Measurements from ENCODE around the gene BABAM2.

BABAM2 gene

DNA sequence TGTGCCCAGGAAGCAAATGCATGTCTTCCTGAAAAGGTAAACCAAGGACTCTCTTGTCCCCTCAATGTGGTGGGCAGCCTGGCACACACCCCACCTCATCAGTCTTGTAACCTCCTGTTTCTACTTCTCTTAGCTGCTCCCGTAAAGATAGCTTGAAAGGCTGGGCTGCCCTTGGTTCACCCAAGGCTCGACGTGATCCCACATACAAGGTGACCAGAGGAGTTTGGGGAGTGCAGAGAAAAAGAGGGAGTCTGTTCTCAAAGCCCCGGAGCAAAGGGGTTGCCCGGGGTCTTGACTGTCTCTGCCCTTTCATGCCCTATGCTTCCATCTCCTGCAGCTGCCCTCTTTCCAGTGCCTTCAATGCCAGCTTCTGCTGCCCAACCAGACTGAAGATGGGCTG lies 483.8 kb downstream of the BABAM2 start:
- DNase-seq (ENCODE audit: low read depth in 2 of 2), result no peak
- no peak overlapping the region for H3K4me3 ChIP-seq (replicated peaks in 1 of 2; ENCODE audit: low read depth in 2 of 2, low read length in 2 of 2)
- TF ChIP-seq, protein P1, sequence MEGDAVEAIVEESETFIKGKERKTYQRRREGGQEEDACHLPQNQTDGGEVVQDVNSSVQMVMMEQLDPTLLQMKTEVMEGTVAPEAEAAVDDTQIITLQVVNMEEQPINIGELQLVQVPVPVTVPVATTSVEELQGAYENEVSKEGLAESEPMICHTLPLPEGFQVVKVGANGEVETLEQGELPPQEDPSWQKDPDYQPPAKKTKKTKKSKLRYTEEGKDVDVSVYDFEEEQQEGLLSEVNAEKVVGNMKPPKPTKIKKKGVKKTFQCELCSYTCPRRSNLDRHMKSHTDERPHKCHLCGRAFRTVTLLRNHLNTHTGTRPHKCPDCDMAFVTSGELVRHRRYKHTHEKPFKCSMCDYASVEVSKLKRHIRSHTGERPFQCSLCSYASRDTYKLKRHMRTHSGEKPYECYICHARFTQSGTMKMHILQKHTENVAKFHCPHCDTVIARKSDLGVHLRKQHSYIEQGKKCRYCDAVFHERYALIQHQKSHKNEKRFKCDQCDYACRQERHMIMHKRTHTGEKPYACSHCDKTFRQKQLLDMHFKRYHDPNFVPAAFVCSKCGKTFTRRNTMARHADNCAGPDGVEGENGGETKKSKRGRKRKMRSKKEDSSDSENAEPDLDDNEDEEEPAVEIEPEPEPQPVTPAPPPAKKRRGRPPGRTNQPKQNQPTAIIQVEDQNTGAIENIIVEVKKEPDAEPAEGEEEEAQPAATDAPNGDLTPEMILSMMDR (IDR thresholded peaks at IDR 0.05; ENCODE audit: low read depth, low read length), result no peak

DNA sequence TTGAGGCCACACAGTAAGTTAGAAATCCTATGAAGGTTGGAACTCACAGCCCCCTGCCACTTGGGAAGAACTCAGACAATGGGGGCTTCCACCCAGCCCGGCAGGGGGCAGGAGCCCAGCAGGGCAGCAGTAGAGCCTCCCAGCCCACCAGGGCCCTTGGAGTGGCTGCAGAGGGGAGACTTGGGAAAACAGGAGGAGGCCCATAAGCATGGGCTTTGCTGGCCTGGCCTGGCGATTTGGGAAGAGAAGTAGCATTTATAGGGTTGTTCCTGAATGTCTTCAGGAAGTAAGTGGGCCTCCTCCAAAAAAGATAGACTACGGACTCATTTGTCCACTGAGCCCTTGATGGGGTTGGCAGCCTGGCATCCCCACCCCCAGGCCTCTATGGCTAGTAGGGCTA lies 484.7 kb downstream of the BABAM2 start:
- no peak for DNase-seq (ENCODE audit: low read depth in 2 of 2)
- no peak overlapping the region for H3K4me3 ChIP-seq (replicated peaks in 1 of 2; ENCODE audit: low read depth in 2 of 2, low read length in 2 of 2)
- TF ChIP-seq, protein P1 (IDR thresholded peaks at IDR 0.05; ENCODE audit: low read depth, low read length), result no peak

DNA sequence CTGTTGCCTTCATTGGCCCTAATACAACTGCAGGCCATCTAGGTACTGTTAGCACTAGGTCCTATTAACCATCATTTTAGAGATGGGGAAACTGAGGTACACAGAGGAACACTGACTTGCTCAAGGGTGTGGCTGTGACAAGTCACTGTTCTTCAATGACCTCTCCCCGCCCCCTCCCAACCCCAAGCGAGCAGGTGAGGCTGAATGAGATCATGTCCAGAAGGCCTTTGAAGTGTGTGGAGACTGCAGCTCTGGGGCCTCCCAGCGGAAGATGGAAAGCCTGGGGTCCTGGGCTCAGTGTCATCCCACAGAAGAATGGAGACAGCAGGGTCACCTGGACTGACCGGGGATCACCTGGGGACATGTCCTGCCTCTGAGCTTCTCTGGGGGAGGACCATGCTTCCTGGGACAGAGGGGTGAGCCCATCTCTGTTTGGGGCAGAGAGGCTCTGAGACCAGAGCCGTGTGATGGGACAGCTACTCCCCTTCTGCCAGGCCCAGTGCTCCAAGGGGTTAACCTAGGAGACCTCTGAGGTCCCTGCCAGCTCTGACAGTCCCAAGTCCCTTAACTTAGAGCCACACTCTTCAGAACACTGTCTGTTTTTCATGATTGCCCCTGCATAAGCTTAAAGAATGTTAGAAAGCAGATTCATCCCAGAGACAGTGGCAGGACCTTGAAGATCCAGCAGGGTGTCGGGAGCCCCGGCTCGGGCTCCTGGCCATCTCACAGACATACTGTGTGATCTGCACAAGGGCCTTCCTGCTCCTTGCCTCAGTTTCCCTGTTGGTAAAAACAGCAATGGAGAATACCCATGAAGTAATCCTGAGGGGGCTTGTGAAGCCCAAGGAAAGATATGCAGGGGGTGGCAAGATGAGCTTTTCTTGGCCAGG lies 485.5 kb downstream of the BABAM2 start:
- no peak overlapping the region for H3K4me3 ChIP-seq (replicated peaks in 1 of 2; ENCODE audit: low read depth in 2 of 2, low read length in 2 of 2)
- no peak for DNase-seq (ENCODE audit: low read depth in 2 of 2)
- TF ChIP-seq, protein P1 (IDR thresholded peaks at IDR 0.05; ENCODE audit: low read depth, low read length), result no peak

DNA sequence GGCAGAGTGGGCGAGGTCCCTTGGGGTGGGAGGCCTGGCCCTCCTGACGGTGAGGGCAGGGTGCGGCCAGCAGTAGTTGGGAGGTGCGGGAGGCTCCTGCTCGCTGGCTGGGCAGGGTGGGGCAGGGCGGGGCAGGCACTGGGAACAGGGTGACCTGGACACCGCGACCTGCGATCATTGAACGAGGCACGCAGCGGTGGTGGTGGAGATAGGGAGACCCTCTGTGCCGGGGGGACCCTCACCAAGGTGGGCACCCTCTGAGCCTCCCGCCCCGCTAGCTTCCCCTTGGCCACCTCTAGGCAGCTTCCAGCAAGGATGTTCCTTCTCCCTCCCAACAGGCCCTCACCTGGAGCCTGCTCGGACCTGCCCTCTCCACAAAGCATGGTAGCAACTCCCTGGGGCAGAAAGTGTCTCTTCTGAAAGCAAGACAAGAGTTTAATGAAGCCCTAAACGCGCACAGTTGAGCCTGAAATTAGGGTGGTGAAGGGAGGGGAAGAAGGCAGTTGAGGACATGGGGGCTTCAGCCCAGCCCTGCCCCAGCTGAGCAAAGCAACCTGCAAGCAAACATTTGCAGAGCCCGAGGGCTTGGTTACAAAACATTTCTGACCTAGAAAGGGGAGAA lies 486.8 kb downstream of the BABAM2 start:
- no peak overlapping the region for H3K4me3 ChIP-seq (replicated peaks in 1 of 2; ENCODE audit: low read depth in 2 of 2, low read length in 2 of 2)
- DNase-seq (ENCODE audit: low read depth in 2 of 2), result no peak
- TF ChIP-seq, protein P1 (IDR thresholded peaks at IDR 0.05; ENCODE audit: low read depth, low read length), result no peak

DNA sequence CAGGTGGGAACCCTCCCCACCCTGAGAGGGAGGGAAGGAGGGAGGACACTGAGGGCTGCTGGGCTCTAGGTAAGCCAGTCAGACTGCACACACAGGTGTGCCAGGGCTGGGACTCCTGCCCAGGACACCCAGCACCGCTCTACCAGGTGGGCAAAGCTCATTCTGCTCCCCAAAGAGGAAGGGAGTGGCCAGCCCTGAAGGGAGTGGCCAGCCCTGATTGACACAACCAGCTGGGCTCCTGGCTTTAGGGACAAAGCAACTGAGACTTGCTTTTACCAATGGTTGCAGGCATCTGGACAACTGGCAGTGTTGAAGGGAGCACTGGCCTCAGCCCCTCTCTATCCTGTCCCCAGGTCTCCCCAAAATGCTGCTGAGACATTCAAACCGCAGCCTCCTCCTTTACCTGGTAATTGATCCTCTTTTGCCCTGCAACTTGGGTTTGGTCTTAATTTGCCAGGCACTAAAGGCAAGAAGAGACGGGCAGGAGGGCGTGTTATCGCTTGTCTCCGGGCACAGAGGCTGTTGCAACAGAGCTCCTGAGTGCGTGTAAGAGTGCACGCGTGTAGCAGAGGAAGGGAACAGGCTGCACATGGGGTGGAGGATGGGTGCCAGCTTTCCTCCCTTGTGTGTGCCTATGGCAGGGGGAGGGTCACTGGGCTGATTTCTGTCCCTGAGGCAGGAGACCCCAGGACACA lies 487.6 kb downstream of the BABAM2 start:
- no peak for DNase-seq (ENCODE audit: low read depth in 2 of 2)
- TF ChIP-seq, protein P1 (IDR thresholded peaks at IDR 0.05; ENCODE audit: low read depth, low read length), result no peak
- no peak overlapping the region for H3K4me3 ChIP-seq (replicated peaks in 1 of 2; ENCODE audit: low read depth in 2 of 2, low read length in 2 of 2)

DNA sequence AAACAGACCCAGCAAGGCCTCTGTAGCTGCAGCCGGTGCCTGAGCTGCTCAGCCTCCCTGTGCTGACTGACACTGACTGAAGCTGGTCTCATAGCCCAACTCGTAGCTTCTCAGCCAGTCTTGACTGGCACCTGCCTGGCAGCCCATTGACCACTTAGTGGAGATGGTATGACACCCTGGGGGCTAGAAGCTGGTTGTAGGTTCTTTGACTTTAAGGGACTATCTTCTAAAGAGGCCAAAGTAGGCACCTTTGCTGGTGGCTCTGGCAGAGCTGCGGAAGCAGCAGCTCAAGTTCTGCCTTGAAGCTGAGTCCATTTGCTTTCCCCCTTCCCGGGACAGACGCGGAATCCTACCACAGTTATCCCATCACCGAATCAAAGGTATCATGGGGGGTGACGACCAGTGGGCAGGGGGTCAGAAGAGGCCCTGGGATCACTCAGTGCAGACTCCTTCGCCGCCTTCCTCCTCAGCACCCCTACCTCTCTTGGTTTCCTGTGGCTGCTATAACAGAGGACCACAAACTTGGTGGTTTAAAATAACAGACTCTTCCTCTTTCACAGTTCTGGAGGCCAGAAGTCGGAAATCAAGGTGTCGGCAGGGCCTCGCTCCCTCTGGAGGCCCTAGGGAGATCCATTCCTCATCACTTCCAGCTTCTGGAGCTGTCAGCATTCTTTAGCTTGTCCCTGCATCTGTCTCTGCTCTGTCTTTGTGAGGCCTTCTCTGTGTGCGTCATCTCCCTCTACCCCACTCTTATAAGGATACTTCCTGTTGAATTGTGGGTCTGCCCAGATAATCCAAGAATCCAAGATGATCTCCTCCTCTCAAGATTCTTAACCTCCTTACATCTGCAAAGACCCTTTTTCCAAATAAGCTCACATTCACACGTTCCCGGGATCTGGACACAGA lies 488.4 kb downstream of the BABAM2 start:
- no peak overlapping the region for H3K4me3 ChIP-seq (replicated peaks in 1 of 2; ENCODE audit: low read depth in 2 of 2, low read length in 2 of 2)
- TF ChIP-seq, protein P1 (IDR thresholded peaks at IDR 0.05; ENCODE audit: low read depth, low read length), result no peak
- no peak for DNase-seq (ENCODE audit: low read depth in 2 of 2)

Measured in cardiac fibroblast (primary cell).